A549 (cell line): ENCODE results near the gene C12orf75. TPM values are rescaled to one million over a fixed set of nuclear protein-coding genes. Genes with fewer than 3 reads are reported as not detected.

Experiments
- polyA plus RNA-seq, 4 experiments: library from polyadenylated mRNA; depleted of rRNA in 3 of 4; stranded (reverse); fragments of >200 nt; fragmentation: RNase III in 1 of 4; extraction: RNeasy Plus Mini Kit Qiagen cat#74134 plus additional on column Dnase treatment in 1 of 4; gene quantifications; 2 replicates in 3 of 4; 3 replicates in 1 of 4; pipeline ENCODE4 v1.2.3, GENCODE V29; 2011 to 2017

The C12orf75 gene
- polyA plus RNA-seq, 2 of the 4 experiments (the other 2 are of a cell fraction) = 210 to 298 TPM

Other genes with a start within 250 kb of the C12orf75 start
- 25.2 and 28.1 TPM in 2 replicates for gene ALDH1L2, start 246.2 kb upstream of the C12orf75 start, polyA plus RNA-seq (2011; rRNA removed)
- gene ALDH1L2, start 246.2 kb upstream of the C12orf75 start, polyA plus RNA-seq (2017; fragmentation: RNase III; extraction: RNeasy Plus Mini Kit Qiagen cat#74134 plus additional on column Dnase treatment) = 2.4 to 2.8 TPM (median 2.8 TPM) in 3 replicates
- 51.5 and 67.6 TPM in 2 replicates for gene WASHC4, start 223.0 kb upstream of the C12orf75 start, polyA plus RNA-seq (2011; rRNA removed)
- gene WASHC4, start 223.0 kb upstream of the C12orf75 start, polyA plus RNA-seq (2017; fragmentation: RNase III; extraction: RNeasy Plus Mini Kit Qiagen cat#74134 plus additional on column Dnase treatment) = 25.1 to 26.5 TPM (median 26.3 TPM) in 3 replicates
- 48.1 and 62.6 TPM in 2 replicates for gene APPL2, start 94.5 kb upstream of the C12orf75 start, polyA plus RNA-seq (2011; rRNA removed)
- gene APPL2, start 94.5 kb upstream of the C12orf75 start, polyA plus RNA-seq (2017; fragmentation: RNase III; extraction: RNeasy Plus Mini Kit Qiagen cat#74134 plus additional on column Dnase treatment) = 21.7 to 25.8 TPM (median 24.1 TPM) in 3 replicates